HCT116 (cell line): ENCODE results near the gene DNAJC4. TPM values are rescaled to one million over a fixed set of nuclear protein-coding genes. Genes with fewer than 3 reads are reported as not detected.

Experiments used
- ATAC-seq: fragments of 200-7000 bp; cut with Tn5 transposase; 2 replicates; pipeline ENCODE4 v1.9.1; 2020; ENCODE audit warnings: mild to moderate bottlenecking, moderate library complexity
- BruUV-seq: library from RNA; stranded (reverse); fragments of 400-500 nt; replicated peaks from 2 replicates; lab custom pipeline; 2021; lab: Mats Ljungman, UMichigan
- CTCF ChIA-PET: fragments of 300-600 bp; sonication (Branson Sonifier 250); formaldehyde crosslinking; loops from one replicate; lab custom pipeline; 2021; ENCODE audit warnings: antibody characterized with exemption; lab: Charles Lee
- POLR2A ChIA-PET: fragments of 300-600, 350-600 bp; sonication (Branson Sonifier 250); formaldehyde crosslinking; loops from one replicate; lab custom pipeline; 2021; ENCODE audit warnings: antibody characterized with exemption; lab: Charles Lee
- RAD21 ChIA-PET, 2 experiments: fragments of 300-600 bp; sonication (Branson Sonifier 250); formaldehyde crosslinking; loops; one replicate each; lab custom pipeline; 2023; ENCODE audit warnings: low total read pairs in 2 of 2; ENCODE audit not compliant: uncharacterized antibody in 2 of 2, unreplicated experiment in 2 of 2, low non-redundant PET in 1 of 2; lab: Charles Lee
- DNase-seq: peaks from one replicate; pipeline ENCODE4 v3.0.0-alpha.2; 2010; ENCODE audit warnings: low read depth, low spot score
- H2AFZ ChIP-seq: fragments of 200-600 bp; shearing (Covaris generic), sonication (generic); 2 replicates; pipeline ENCODE4 v1.6.1; 2017; ENCODE audit warnings: low read depth, mixed run types, mixed read lengths, antibody characterized with exemption, low read length; ENCODE audit not compliant: poor library complexity, severe bottlenecking
- H3K27ac ChIP-seq: 2 replicates; pipeline ENCODE4 v1.5.1; 2012; ENCODE audit warnings: low read depth, low read length
- H3K27me3 ChIP-seq: fragments of 200-600 bp; sonication (generic); 2 replicates; pipeline ENCODE4 v1.6.1; 2016; ENCODE audit warnings: mixed run types, low read length, mixed read lengths; ENCODE audit not compliant: insufficient read depth
- H3K36me3 ChIP-seq, 2 experiments: fragments of 200-500 bp in 1 of 2; fragments of 200-600 bp in 1 of 2; sonication (Bioruptor generic) in 1 of 2; sonication (generic) in 1 of 2; 2 replicates each; pipeline versions ENCODE4 v1.5.1 to v1.6.1; 2014 to 2016; ENCODE audit warnings: low read length in 2 of 2, inconsistent platforms in 1 of 2, mixed read lengths in 1 of 2, mixed run types in 1 of 2; ENCODE audit not compliant: insufficient read depth in 2 of 2, control insufficient read depth in 1 of 2
- H3K4me1 ChIP-seq, 2 experiments: fragments of 200-600 bp in 1 of 2; sonication (generic) in 1 of 2; 2 replicates each; pipeline versions ENCODE4 v1.5.1 to v1.6.1; 2012 to 2017; ENCODE audit warnings: low read length in 2 of 2, inconsistent platforms in 1 of 2, mild to moderate bottlenecking in 1 of 2, mixed read lengths in 1 of 2, mixed run types in 1 of 2, moderate library complexity in 1 of 2; ENCODE audit not compliant: insufficient read depth in 2 of 2, control insufficient read depth in 1 of 2
- H3K4me2 ChIP-seq: fragments of 200-600 bp; sonication (generic); 2 replicates; pipeline ENCODE4 v1.6.1; 2017; ENCODE audit warnings: mixed run types, low read length, mixed read lengths
- H3K4me3 ChIP-seq, 2 experiments: fragments of 200-600 bp in 1 of 2; sonication (generic) in 1 of 2; replicated peaks in 1 of 2; 2 replicates each; pipeline ENCODE4 v1.5.1; 2011 to 2016; ENCODE audit warnings: low read length in 2 of 2, control low read depth in 1 of 2, low read depth in 1 of 2, mild to moderate bottlenecking in 1 of 2, mixed read lengths in 1 of 2, mixed run types in 1 of 2
- H3K79me2 ChIP-seq: fragments of 200-600 bp; sonication (generic); 2 replicates; pipeline ENCODE4 v1.6.1; 2017; ENCODE audit warnings: mild to moderate bottlenecking, mixed run types, low read length, moderate library complexity, mixed read lengths; ENCODE audit not compliant: insufficient read depth
- H3K9ac ChIP-seq: fragments of 200-600 bp; sonication (generic); 2 replicates; pipeline ENCODE4 v1.6.1; 2016; ENCODE audit warnings: low read length, mixed read lengths
- H3K9me2 ChIP-seq: fragments of 200-600 bp; sonication (generic), shearing (Covaris generic); 2 replicates; pipeline ENCODE4 v1.6.1; 2017; ENCODE audit warnings: mixed run types, mild to moderate bottlenecking, moderate library complexity; ENCODE audit not compliant: insufficient read depth
- H3K9me3 ChIP-seq, 2 experiments: fragments of 200-500 bp in 1 of 2; fragments of 200-600 bp in 1 of 2; sonication (Bioruptor generic) in 1 of 2; sonication (generic) in 1 of 2; 2 replicates each; pipeline ENCODE4 v1.6.1; 2014 to 2017; ENCODE audit warnings: low read length in 2 of 2, mixed read lengths in 2 of 2, inconsistent platforms in 1 of 2, low read depth in 1 of 2, mild to moderate bottlenecking in 1 of 2, mixed run types in 1 of 2, moderate library complexity in 1 of 2; ENCODE audit not compliant: control insufficient read depth in 1 of 2, insufficient read depth in 1 of 2
- H4K20me1 ChIP-seq: fragments of 200-600 bp; sonication (generic), shearing (Covaris generic); 2 replicates; pipeline ENCODE4 v1.6.1; 2017; ENCODE audit warnings: mixed run types, mild to moderate bottlenecking, moderate library complexity; ENCODE audit not compliant: insufficient read depth
- ATF3 ChIP-seq: IDR thresholded peaks from 2 replicates; pipeline ENCODE4 v1.6.1; 2012
- CBX3 ChIP-seq: IDR thresholded peaks from 2 replicates; pipeline ENCODE4 v1.6.1; 2012; ENCODE audit warnings: low read depth
- CEBPB ChIP-seq: IDR thresholded peaks from 2 replicates; pipeline ENCODE4 v1.6.1; 2012; ENCODE audit warnings: low read depth
- EGR1 ChIP-seq: IDR thresholded peaks from 2 replicates; pipeline ENCODE4 v1.6.1; 2012; ENCODE audit warnings: low read depth
- EZH2 ChIP-seq: fragments of 200-600 bp; sonication (generic); IDR thresholded peaks from 2 replicates; pipeline ENCODE4 v1.6.1; 2017; ENCODE audit warnings: antibody characterized with exemption, mixed run types
- EZH2phosphoT487 ChIP-seq: fragments of 200-600 bp; IDR thresholded peaks from 2 replicates; pipeline ENCODE4 v1.6.1; 2018; ENCODE audit warnings: antibody characterized with exemption, borderline replicate concordance
- FOSL1 ChIP-seq: IDR thresholded peaks from 2 replicates; pipeline ENCODE4 v1.6.1; 2012; ENCODE audit warnings: low read depth
- JUND ChIP-seq: IDR thresholded peaks from 2 replicates; pipeline ENCODE4 v1.6.1; 2012
- MAX ChIP-seq: IDR thresholded peaks from 2 replicates; pipeline ENCODE4 v1.6.1; 2012
- POLR2A ChIP-seq: IDR thresholded peaks from 2 replicates; pipeline ENCODE4 v1.7.0; 2011; ENCODE audit warnings: borderline replicate concordance; ENCODE audit not compliant: insufficient read depth, insufficient read length; ENCODE audit errors: extremely low read depth
- POLR2AphosphoS5 ChIP-seq: IDR thresholded peaks from 2 replicates; pipeline ENCODE4 v1.6.1; 2011; ENCODE audit warnings: mild to moderate bottlenecking, low read depth, low read length, moderate library complexity
- RAD21 ChIP-seq: IDR thresholded peaks from 2 replicates; pipeline ENCODE4 v1.6.1; 2012; ENCODE audit warnings: low read depth, mild to moderate bottlenecking
- REST ChIP-seq: IDR thresholded peaks from 2 replicates; pipeline ENCODE4 v1.6.1; 2012; ENCODE audit warnings: low read depth
- SIN3A ChIP-seq: IDR thresholded peaks from 2 replicates; pipeline ENCODE4 v1.6.1; 2012; ENCODE audit warnings: low read depth
- SP1 ChIP-seq: IDR thresholded peaks from 2 replicates; pipeline ENCODE4 v1.6.1; 2012; ENCODE audit warnings: low read depth
- SRF ChIP-seq: IDR thresholded peaks from 2 replicates; pipeline ENCODE4 v1.6.1; 2012; ENCODE audit warnings: low read depth
- TCF7L2 ChIP-seq: IDR thresholded peaks from 2 replicates; pipeline ENCODE4 v1.7.0; 2011; ENCODE audit warnings: borderline replicate concordance, inconsistent platforms; ENCODE audit not compliant: insufficient read depth, insufficient read length; ENCODE audit errors: extremely low read depth
- YY1 ChIP-seq: IDR thresholded peaks from 2 replicates; pipeline ENCODE4 v1.6.1; 2011; ENCODE audit warnings: low read length, low read depth, moderate library complexity, mild to moderate bottlenecking; ENCODE audit not compliant: insufficient replicate concordance; ENCODE audit errors: extremely low read depth
- ZBTB33 ChIP-seq: IDR thresholded peaks from 2 replicates; pipeline ENCODE4 v1.6.1; 2011; ENCODE audit warnings: mild to moderate bottlenecking, low read length, moderate library complexity; ENCODE audit not compliant: insufficient replicate concordance; ENCODE audit errors: extremely low read depth
- ZFX ChIP-seq: fragments of 450-650 bp; IDR thresholded peaks from 2 replicates; pipeline ENCODE4 v1.6.1; 2017
- ZNF274 ChIP-seq: fragments of 200-500 bp; sonication (Bioruptor generic); IDR thresholded peaks from 2 replicates; pipeline ENCODE4 v1.6.1; 2014; ENCODE audit warnings: mild to moderate bottlenecking, low read depth, low read length, inconsistent platforms
- intact Hi-C: fragments of 100-400 bp; cut with micrococcal nuclease; formaldehyde crosslinking; loops from 2 replicates; pipeline ENCODE4 v1.10.0; 2022
- total RNA-seq: library from RNA; stranded (reverse); gene quantifications from one replicate; pipeline ENCODE4 v1.2.1, GENCODE V29; 2021; ENCODE audit not compliant: unreplicated experiment

DNAJC4 gene
- total RNA-seq, 1 experiment from 2014 or later = 25.8 TPM

DNA sequence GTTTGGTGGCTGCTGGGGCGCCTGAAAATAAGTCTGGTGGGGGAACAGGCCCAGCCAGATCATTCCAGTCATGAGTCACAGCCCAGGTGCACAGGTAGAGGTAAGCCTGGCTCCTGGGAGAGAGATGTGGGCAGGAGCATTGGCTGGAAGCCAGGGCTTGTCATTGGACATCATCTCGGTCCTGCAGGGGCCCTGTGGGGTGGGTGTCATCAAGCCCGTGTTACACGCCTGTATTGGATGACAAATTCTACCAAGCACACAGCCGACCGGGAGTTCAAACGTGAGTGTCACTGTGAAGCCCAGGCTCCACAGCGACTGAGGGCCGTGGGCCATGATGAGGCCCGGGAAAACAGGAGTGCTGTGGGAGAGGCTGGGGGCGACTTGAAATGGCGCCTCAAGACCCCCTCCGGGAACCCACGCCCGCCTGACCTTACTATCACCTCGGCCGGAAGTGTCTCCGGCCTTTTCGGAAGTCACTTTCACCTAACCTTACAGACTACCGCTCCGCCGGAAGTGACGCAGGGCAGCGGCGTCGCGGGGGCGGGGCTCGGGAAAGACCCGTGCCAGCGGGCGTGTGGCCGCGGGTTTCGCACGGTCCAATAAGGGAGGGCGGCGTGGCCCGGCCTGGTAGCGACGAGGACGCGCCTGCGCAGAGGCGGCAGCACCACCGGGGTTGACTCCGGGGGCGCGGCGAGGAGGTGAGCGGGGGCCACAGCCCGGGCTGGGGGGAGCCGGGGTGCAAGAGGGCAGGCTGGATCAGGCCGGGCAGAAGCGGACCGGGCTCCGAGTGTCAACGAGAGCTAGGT is 10.3 kb downstream of the DNAJC4 start, which contains the start of gene FKBP2:
FKBP2 (plus strand) TSS at position 661 of the 806 bp plus-strand sequence. CDS start 1,293 bp downstream, outside the sequence.
- peaks cover 32 to 66% of the 10 kb centered on the region in 2 experiments for H3K4me1 ChIP-seq
- BruUV-seq = TSS peak; percentile 81
- no peak for TF ChIP-seq JUND
- no peak for TF ChIP-seq ATF3
- TF ChIP-seq REST = no peak
- peak; percentile 27 for TF ChIP-seq TCF7L2
- no peak for TF ChIP-seq FOSL1
- peak; percentile 52 for TF ChIP-seq YY1
- no peak for TF ChIP-seq EGR1
- TF ChIP-seq ZFX = peak; percentile 48; the same call in 1 of the 2 replicates
- TF ChIP-seq EZH2phosphoT487 = no peak
- TF ChIP-seq SP1 = no peak
- peak; percentile 89 for TF ChIP-seq POLR2A
- TF ChIP-seq CBX3 = no peak
- no peak for TF ChIP-seq CEBPB
- no peak for TF ChIP-seq RAD21
- TF ChIP-seq SRF = no peak
- TF ChIP-seq POLR2AphosphoS5 = peak; percentile 92
- no peak for TF ChIP-seq ZNF274
- no peak for TF ChIP-seq MAX
- no peak for TF ChIP-seq SIN3A
- TF ChIP-seq ZBTB33 = peak; percentile 75
- no peak for TF ChIP-seq EZH2

More for the DNA sequence above, 10.3 kb downstream of the DNAJC4 start, which contains the start of gene FKBP2:
- H3K4me3 ChIP-seq = peak within 1 kb of the TSS; percentile 70 to 91
- intact Hi-C loops = loop anchor here (2.0 kb wide), 1 partner anchor 64 kb away; the partner anchor contains the start of gene ESRRA
- peaks cover 0 to 20% of the 10 kb centered on the region in 2 experiments; a peak in 1 of 4 replicates for H3K36me3 ChIP-seq
- H2AFZ ChIP-seq = no peak within 1 kb of the TSS
- peak; percentile 65 for ATAC-seq
- H4K20me1 ChIP-seq = no peaks in the 10 kb centered on the region
- ChIA-PET POLR2A (interaction anchor here (0.7 to 1.4 kb wide), 11 partner anchors 8 to 115 kb away, joined by 4 to 11 read pairs (median 5); partner anchors contain the start of genes NUDT22, PRDX5, TRMT112 and TRPT1), RAD21 (no interaction called here), CTCF (interaction anchor here (0.9 to 2.2 kb wide), 7 partner anchors 10 to 116 kb away, joined by 3 to 10 read pairs (median 6); partner anchors contain the start of genes PRDX5 and TRMT112)
- peaks cover 43% of the 10 kb centered on the region for H3K79me2 ChIP-seq
- peak within 1 kb of the TSS; percentile 96 for H3K27ac ChIP-seq
- DNase-seq = peak; percentile 91
- peak within 1 kb of the TSS; percentile 99 for H3K9ac ChIP-seq
- no peaks in the 10 kb centered on the region for H3K27me3 ChIP-seq
- H3K9me3 ChIP-seq = no peaks in the 10 kb centered on the region
- peak within 1 kb of the TSS; percentile 84 for H3K4me2 ChIP-seq
- no peaks in the 10 kb centered on the region for H3K9me2 ChIP-seq
